Thoracic aorta endothelial cell (primary cell): ENCODE data around the gene TAS2R13. TPM values are rescaled to one million over a fixed set of nuclear protein-coding genes. Genes with fewer than 3 reads are reported as not detected.

Experiments used
- total RNA-seq: library from RNA; depleted of rRNA; stranded (reverse); fragments of >200 nt; gene quantifications from 2 replicates; pipeline ENCODE4 v1.2.3, GENCODE V29; 2012

The TAS2R13 gene, protein sequence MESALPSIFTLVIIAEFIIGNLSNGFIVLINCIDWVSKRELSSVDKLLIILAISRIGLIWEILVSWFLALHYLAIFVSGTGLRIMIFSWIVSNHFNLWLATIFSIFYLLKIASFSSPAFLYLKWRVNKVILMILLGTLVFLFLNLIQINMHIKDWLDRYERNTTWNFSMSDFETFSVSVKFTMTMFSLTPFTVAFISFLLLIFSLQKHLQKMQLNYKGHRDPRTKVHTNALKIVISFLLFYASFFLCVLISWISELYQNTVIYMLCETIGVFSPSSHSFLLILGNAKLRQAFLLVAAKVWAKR
- total RNA-seq, result 2.9 and 5.2 TPM in 2 replicates

DNA sequence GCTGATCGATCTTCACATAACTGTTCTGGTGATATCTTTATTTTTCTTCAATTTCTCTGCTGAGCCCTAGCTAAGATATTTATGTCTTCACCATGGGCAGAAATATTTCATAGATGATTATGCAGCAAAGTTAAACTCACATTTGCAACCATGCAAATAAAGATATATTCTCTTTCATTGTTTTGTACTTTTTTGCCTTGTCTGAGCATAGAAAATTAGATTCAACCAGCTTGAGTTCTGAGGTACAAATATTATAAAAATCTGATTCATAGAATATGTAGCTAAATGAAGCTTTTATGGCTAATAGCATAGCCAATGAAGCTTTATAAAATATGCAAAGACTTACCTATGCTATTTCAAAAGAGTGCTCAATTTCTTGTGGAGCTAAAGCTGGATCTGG, at the start of gene TAS2R13:
TAS2R13 (minus strand) TSS at position 101 of the 400 bp plus-strand sequence. CDS start 264 bp downstream, outside the sequence.

DNA sequence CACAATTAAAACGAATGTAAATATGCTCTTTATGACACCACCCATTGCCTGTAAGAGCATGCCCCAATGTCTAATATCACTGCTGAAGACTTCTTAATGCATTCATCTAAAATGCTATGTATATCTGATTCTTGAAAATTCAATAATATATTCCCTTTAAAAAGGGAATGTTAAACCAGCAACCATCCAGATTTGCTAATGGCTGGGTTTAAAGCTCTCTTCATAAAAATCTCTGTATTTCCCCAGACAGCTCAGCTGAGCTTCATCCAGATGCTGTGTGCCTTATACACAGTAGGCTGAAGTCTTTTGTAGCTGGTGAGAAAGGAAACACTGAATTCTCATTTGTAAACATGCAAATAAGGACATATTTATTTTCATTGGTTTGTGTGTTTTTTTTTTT, 29.8 kb upstream of the TAS2R13 start, which contains the start of gene TAS2R14:
TAS2R14 (minus strand) TSS at position 101 of the 400 bp plus-strand sequence; CDS start at position 45, 56 bp downstream.

DNA sequence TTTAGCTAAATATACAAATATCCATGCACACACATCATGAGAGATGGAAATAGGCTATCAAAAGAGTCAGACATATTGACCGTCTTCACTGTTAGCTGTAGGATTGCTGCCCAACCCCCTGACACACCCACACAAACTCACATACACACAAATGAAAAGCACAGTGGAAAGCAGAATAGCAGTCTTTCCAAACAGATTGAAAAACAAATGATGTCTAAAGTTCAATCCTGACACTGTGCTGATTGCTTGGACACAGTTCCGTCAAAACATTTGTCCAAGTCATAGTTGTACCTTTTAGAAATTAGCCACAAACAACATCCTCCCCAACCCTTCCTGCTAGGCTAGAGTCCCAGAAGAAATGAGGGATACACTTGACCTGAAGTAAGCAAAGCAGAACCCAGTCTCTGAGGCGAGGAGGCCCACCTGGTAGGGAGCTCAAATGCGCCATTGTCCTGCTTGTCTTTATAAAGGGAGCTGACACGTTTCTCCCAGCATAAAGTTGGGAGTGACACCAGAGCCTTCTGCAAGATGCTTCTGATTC, 19.5 kb upstream of the TAS2R13 start, which contains the start of gene PRH2:
PRH2 (plus strand) TSS at position 491 of the 541 bp plus-strand sequence; CDS start at position 529, 38 bp downstream.

DNA sequence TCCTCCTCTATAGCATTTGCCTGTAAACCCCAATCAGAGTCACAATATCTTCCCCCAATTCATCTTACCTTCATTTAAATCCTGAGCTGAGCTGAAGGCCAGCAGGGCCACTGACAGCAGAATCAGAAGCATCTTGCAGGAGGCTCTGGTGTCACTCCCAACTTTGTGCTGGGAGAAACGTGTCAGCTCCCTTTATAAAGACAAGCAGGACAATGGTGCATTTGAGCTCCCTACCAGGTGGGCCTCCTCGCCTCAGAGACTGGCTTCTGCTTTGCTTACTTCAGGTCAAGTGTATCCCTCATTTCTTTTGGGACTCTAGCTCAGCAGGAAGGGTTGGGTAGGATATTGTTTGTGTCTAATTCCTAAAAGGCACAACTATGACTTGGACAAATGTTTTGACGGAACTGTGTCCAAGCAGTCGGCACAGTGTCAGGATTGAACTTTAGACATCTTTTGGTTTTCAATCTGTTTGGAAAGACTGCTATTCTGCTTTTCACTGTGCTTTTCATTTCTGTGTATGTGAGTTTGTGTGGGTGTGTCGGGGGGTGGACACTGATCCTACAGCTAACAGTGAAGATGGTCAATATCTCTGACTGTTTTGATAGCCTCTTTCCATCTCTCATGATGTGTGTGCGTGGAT, 25.2 kb downstream of the TAS2R13 start, which contains the start of gene PRH1:
PRH1 (minus strand) TSS at position 170 of the 640 bp plus-strand sequence; CDS start at position 132, 38 bp downstream.

Other genes starting within 250 kb of the TAS2R13 start
- gene STYK1, start 235.5 kb downstream of the TAS2R13 start, total RNA-seq, result 12.3 and 14.4 TPM in 2 replicates
- 395 and 439 TPM in 2 replicates for gene YBX3, start 186.2 kb downstream of the TAS2R13 start, total RNA-seq
- gene TAS2R7, start 106.9 kb downstream of the TAS2R13 start, total RNA-seq, result 0.13 and 0.14 TPM in 2 replicates
- not detected in 2 replicates for gene TAS2R8, start 102.3 kb downstream of the TAS2R13 start, total RNA-seq
- gene TAS2R9, start 99.4 kb downstream of the TAS2R13 start, total RNA-seq, result 0.13 TPM in 1 of 2 replicates, not detected in the other
- gene TAS2R10, start 83.2 kb downstream of the TAS2R13 start, total RNA-seq, result 1.1 TPM in 2 replicates
- 1.9 and 2.3 TPM in 2 replicates for gene PRR4, start 60.1 kb downstream of the TAS2R13 start, total RNA-seq
- 22.9 and 38.6 TPM in 2 replicates for gene PRH1, start 25.3 kb downstream of the TAS2R13 start, total RNA-seq
- gene PRH2, start 19.7 kb upstream of the TAS2R13 start, total RNA-seq, result not detected in 2 replicates
- 4.9 and 6.8 TPM in 2 replicates for gene TAS2R14, start 29.7 kb upstream of the TAS2R13 start, total RNA-seq
- gene TAS2R50, start 77.3 kb upstream of the TAS2R13 start, total RNA-seq, result 6.0 and 6.9 TPM in 2 replicates
- gene TAS2R20, start 88.7 kb upstream of the TAS2R13 start, total RNA-seq, result 7.2 and 8.6 TPM in 2 replicates
- gene TAS2R19, start 113.1 kb upstream of the TAS2R13 start, total RNA-seq, result 9.8 and 13.0 TPM in 2 replicates
- gene TAS2R31, start 121.8 kb upstream of the TAS2R13 start, total RNA-seq, result 12.5 and 12.6 TPM in 2 replicates
- 6.3 and 9.4 TPM in 2 replicates for gene TAS2R46, start 152.7 kb upstream of the TAS2R13 start, total RNA-seq
- gene TAS2R43, start 182.8 kb upstream of the TAS2R13 start, total RNA-seq, result 10.2 TPM in 1 of 2 replicates, not detected in the other
- 14.9 and 15.2 TPM in 2 replicates for gene TAS2R30, start 225.1 kb upstream of the TAS2R13 start, total RNA-seq